ENCODE measurements around the gene SLC22A1. TPM values are rescaled to one million over a fixed set of nuclear protein-coding genes. Genes with fewer than 3 reads are reported as not detected.

The SLC22A1 gene
- total and polyA plus RNA-seq, 2 of the 13 experiments (the other 11 are each of a cell fraction or from before 2014, with no cell fraction given), result 0.80 to 0.87 TPM

- Histone ChIP-seq H3K9ac (ENCODE audit: insufficient read depth, low read depth, low read length) (no peak overlapping the region), H3K4me1 (ENCODE audit: insufficient read depth, low read length) (peaks cover 36% of the 10 kb centered on the region), H3K79me2 (ENCODE audit: insufficient read depth, low read length) (no peaks in the 10 kb centered on the region), H2AFZ (ENCODE audit: low read length) (no peak overlapping the region), H3K36me3 (replicated peaks in 1 of 2; ENCODE audit: control insufficient read depth in 1 of 2, insufficient read depth in 2 of 2, low read length in 2 of 2) (peaks cover 33 to 40% of the 10 kb centered on the region in 2 experiments), H3K9me3 (ENCODE audit: low read length) (no peaks in the 10 kb centered on the region), H4K20me1 (ENCODE audit: insufficient read depth, low read length) (no peaks in the 10 kb centered on the region), H3K27me3 (ENCODE audit: control insufficient read depth in 1 of 2, insufficient read depth in 2 of 2, low read length in 2 of 2) (no peaks in the 10 kb centered on the region), H3K4me3 (replicated peaks in 1 of 3; ENCODE audit: insufficient read depth in 1 of 3, low read depth in 2 of 3, low read length in 3 of 3) (no peak overlapping the region), H3K4me2 (ENCODE audit: low read depth, low read length) (no peak overlapping the region), H3K27ac (ENCODE audit: extremely low read length, insufficient read depth, low read length) (no peak overlapping the region)
- no peak for ATAC-seq
- in situ Hi-C loops (cut with HindIII; ENCODE audit: extremely low pct_ligation_motif_present, low pct_unique_long_range_greater_than_20kb) (no loop called here), intact Hi-C loops (cut with micrococcal nuclease; ENCODE audit: unreplicated experiment) (no loop called here)
- peak; percentile 17; the same call in 1 of the 2 replicates for TF ChIP-seq ZNF687 (CRISPR knock-in tag; IDR thresholded peaks at IDR 0.05)
- no peak for TF ChIP-seq KLF9 (CRISPR knock-in tag; IDR thresholded peaks at IDR 0.05; ENCODE audit: low read depth)
- TF ChIP-seq BCL3 (CRISPR knock-in tag; IDR thresholded peaks at IDR 0.05), result no peak
- no peak for TF ChIP-seq ZNF543 (CRISPR knock-in tag; IDR thresholded peaks at IDR 0.05)
- ChIA-PET POLR2A (no interaction called here), CTCF (ENCODE audit: low intra/inter-chr PET ratio, low total read pairs) (no interaction called here)
- WGBS (ENCODE audit: low lambda C conversion rate), result 97% methylated on average over 20 of the region's 20 CpGs
- BruUV-seq (replicated peaks), result no TSS peak
- no peak for FAIRE-seq
- DNase-seq (ENCODE audit: low spot score), result no peak
Measured at GRCh38 chr6:160104821-160105517, 16.6 kb upstream of the SLC22A1 start.

All from HepG2 (cell line).